GM12873 (cell line): ENCODE results near the gene HBG1.
A peak's percentile ranks its signal among the peaks of the same experiment; 100 is the strongest.

Experiments used
- CTCF ChIP-seq: IDR thresholded peaks from 2 replicates; pipeline ENCODE4 v1.5.1; 2012; ENCODE audit warnings: low read depth, mild to moderate bottlenecking, moderate library complexity, low read length, control low read depth; ENCODE audit not compliant: insufficient read depth; ENCODE audit errors: missing control alignments

The HBG1 gene

DNA sequence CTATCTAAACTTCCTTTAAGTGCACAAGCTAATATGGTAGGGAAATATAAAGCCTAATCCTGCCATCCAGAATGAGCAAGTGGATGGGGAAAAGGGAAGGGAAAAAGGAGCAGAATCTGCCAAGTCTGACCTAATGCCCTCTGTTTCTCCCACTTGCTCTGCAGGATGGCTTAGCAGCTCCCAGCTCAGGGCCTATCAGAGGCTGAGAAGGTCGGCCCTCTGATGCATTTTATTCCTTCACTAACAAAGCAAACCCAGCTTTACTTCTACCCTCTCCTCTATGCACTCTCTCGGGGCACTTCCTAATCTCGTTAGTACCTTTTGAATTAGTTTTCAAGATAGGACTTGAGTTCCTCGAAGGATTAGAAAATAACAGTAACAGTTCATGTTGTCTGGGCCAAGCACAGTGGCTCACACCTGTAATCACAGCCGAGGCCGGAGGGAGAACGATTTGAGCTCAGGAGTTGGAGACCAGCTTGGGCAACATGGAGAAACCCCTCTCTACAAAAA lies 39.2 kb downstream of the HBG1 start:
- no peak for TF ChIP-seq CTCF

- TF ChIP-seq CTCF, result peak; percentile 51
These were observed 44.9 kb downstream of the HBG1 start for GRCh38 chr11:5204787-5205186.

- TF ChIP-seq CTCF, result no peak
These were observed 46.3 kb downstream of the HBG1 start for GRCh38 chr11:5203366-5203765.

DNA sequence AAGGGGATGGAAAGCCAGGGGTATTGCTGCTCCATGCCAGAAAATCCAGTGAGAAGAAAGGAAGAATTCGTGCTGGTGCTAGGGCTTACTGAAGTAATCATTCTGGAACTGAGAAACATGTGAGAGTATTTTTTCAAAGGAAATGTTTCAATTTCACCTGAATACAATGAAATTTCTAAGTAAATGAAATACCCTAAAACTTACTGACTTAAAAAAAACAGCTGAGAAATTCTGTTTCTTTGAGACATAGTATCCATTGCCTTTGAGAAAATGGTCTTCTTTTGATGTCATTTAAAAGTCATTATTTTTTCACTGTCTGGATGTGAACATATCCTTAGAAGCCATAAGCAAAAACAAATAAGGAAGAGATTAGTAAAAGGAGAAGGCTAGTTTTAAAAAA lies 49.1 kb downstream of the HBG1 start, which contains the start of gene OR51V1:
OR51V1 (minus strand) TSS at position 101 of the 400 bp plus-strand sequence; CDS start at position 101, 0 bp downstream.
- no peak for TF ChIP-seq CTCF

DNA sequence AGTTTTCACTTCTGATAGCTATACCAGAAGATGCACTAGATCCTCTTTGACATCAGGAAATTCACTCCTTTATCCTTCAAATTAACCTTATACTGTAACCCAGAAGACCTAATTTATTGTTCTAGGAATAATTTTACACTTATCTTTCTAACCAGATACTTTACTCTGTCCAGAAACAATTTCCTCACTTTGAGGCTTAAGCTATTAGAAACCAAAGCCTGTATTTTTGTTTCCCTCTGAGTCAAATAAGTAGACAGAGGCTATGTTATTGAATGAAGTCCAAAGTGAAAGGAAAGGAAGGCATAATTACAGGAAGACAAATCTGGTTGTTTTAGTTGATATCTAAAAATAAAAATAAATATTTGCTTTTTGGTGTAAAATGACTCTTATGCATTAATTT lies 51.4 kb downstream of the HBG1 start:
- no peak for TF ChIP-seq CTCF
